Heart left ventricle (tissue), 13 donors: ENCODE results near the gene LRP2.

Source experiments
- CTCF ChIP-seq, 12 donors: fragments of 200-600 bp; sonication (generic) in 4 of 12; IDR thresholded peaks; one replicate each; pipeline versions ENCODE4 v1.5.0 to v1.8.0; 2018 to 2022; ENCODE audit warnings: antibody characterized with exemption in 12 of 12, mild to moderate bottlenecking in 5 of 12
- POLR2A ChIP-seq, 2 donors: fragments of 450-650 bp; IDR thresholded peaks; one replicate each; pipeline ENCODE4 v1.6.1; 2017; ENCODE audit warnings: antibody characterized with exemption in 2 of 2, mild to moderate bottlenecking in 2 of 2, moderate library complexity in 2 of 2
- donor health status: ischemic (EF 13 %, LVEDD 7.1; RV severe dilation, severe dysfunction).
- donor health status: DM: no; HTN: yes; CAD: no.
- donor health status: DM: no; HTN: no; CAD: no.
- donor health status: ischemic (EF 25% LVEDD 6.9; RV normal size, moderate dysfunction).
- donor health status: ischemic (EF 25% LVEDD 5.7; RV mildly dilated, moderate dysfunction).
- donor health status: ischemic (EF 35%, LVEDD 5.7; RV mildly dilated, moderate dysfunction).
- donor health status: nonischemic (EF 11% LVEDD 7.7; RV severe dilation, severe dysfunction).
- donor health status: DM: yes; HTN: yes; CAD: no.
- donor health status: PGD.
- donor health status: ischemic (EF 29% LVEDD 5.4; RV normal size, mild dysfunction).
- donor health status: nonischemic (EF 23%, LVEDD 6.1; RV moderate dilation, normal function).

GRCh38 chr2:169259402-169259801 lies 102.9 kb downstream of the LRP2 start:
- no peak for TF ChIP-seq CTCF (IDR thresholded peaks at IDR 0.05)
- TF ChIP-seq POLR2A (IDR thresholded peaks at IDR 0.05), result no peak
